ENCODE results near the gene INSL3. TPM values are rescaled to one million over a fixed set of nuclear protein-coding genes. Genes with fewer than 3 reads are reported as not detected.
A peak's percentile ranks its signal among the peaks of the same experiment; 100 is the strongest.

INSL3 gene
- total and polyA plus RNA-seq, 2 donors (not counting 1 experiment from before 2014, with no cell fraction given), result 3.4 to 3.6 TPM

- Histone ChIP-seq H3K9me3 (ENCODE audit: control extremely low read depth in 1 of 3, control insufficient read depth in 2 of 3, insufficient read depth in 1 of 3, low read length in 2 of 3) (no peaks in the 10 kb centered on the region), H3K27me3 (replicated peaks in 1 of 4; ENCODE audit: control extremely low read depth in 1 of 4, control insufficient read depth in 3 of 4, insufficient read depth in 4 of 4, low read length in 3 of 4) (no peaks in the 10 kb centered on the region), H2AFZ (ENCODE audit: insufficient read depth, low read depth, low read length, poor library complexity, severe bottlenecking) (no peak overlapping the region), H3K4me1 (ENCODE audit: control insufficient read depth in 2 of 2, insufficient read depth in 2 of 2, low read length in 2 of 2) (peaks cover 42 to 49% of the 10 kb centered on the region in 2 donors), H3K4me3 (ENCODE audit: control extremely low read depth in 1 of 5, extremely low read depth in 1 of 5, insufficient read depth in 1 of 5, low read depth in 2 of 5, low read length in 4 of 5) (peak overlapping the region in 1 of 5 experiments; percentile 22), H3K36me3 (replicated peaks in 1 of 2; ENCODE audit: control extremely low read depth in 1 of 2, control insufficient read depth in 1 of 2, extremely low read depth in 1 of 2, insufficient read depth in 2 of 2, low read length in 1 of 2) (peaks cover 3 to 56% of the 10 kb centered on the region in 2 experiments), H3K4me2 (replicated peaks; ENCODE audit: low read depth, low read length, poor library complexity, severe bottlenecking) (peak overlapping the region; percentile 78), H3K79me2 (ENCODE audit: control insufficient read depth, insufficient read depth, low read length) (peaks cover 37% of the 10 kb centered on the region), H3K9ac (ENCODE audit: low read length) (no peak overlapping the region), H3K27ac (ENCODE audit: low read length in 2 of 2) (peak overlapping the region; percentile 90), H4K20me1 (ENCODE audit: control insufficient read depth, insufficient read depth, low read length, poor library complexity, severe bottlenecking) (peaks cover 23% of the 10 kb centered on the region)
- TF ChIP-seq EZH2 (IDR thresholded peaks at IDR 0.05; ENCODE audit: borderline replicate concordance, insufficient read depth, low read depth, low read length, poor library complexity, severe bottlenecking) (no peak), CTCF (IDR thresholded peaks at IDR 0.05) (peak; percentile 43)
- DNase-seq, result peak; percentile 57
- no peaks in the 10 kb centered on the region for H3K27me3 Mint-ChIP-seq
- H3K27ac Mint-ChIP-seq, result peak overlapping the region; percentile 100
- peak overlapping the region; percentile 88 for H3K4me3 Mint-ChIP-seq
- WGBS (ENCODE audit: insufficient coverage), result 96% methylated on average over 10 of the region's 16 CpGs
- ChIA-PET CTCF (interaction anchor here (0.9 to 5.3 kb wide), 20 partner anchors 9 to 221 kb away, joined by 3 to 51 read pairs (median 6); partner anchors contain the start of genes B3GNT3, CCDC124, FCHO1 and MAP1S), POLR2A (interaction anchor here (0.6 to 3.3 kb wide), 11 partner anchors 9 to 157 kb away, joined by 3 to 18 read pairs (median 5); partner anchors contain the start of genes FCHO1, JAK3 and RPL18A)
- no peak for ATAC-seq (ENCODE audit: low read depth)
- no peaks in the 10 kb centered on the region for H3K9me3 Mint-ChIP-seq (ENCODE audit: insufficient read depth)
- H3K4me1 Mint-ChIP-seq, result peaks cover 41% of the 10 kb centered on the region
- intact Hi-C loops (cut with micrococcal nuclease), result no loop called here
These were observed 45.9 kb downstream of the INSL3 start for GRCh38 chr19:17775245-17775927.

GRCh38 chr19:17772172-17772571 lies 49.1 kb downstream of the INSL3 start:
- H3K79me2 ChIP-seq (ENCODE audit: control insufficient read depth, insufficient read depth, low read length), result peaks cover 30% of the 10 kb centered on the region
- Mint-ChIP-seq H3K27ac (peak overlapping the region; percentile 84), H3K4me3 (no peak overlapping the region), H3K4me1 (peaks cover 25% of the 10 kb centered on the region), H3K9me3 (ENCODE audit: insufficient read depth) (no peaks in the 10 kb centered on the region), H3K27me3 (no peaks in the 10 kb centered on the region)
- no peaks in the 10 kb centered on the region for H3K9me3 ChIP-seq (ENCODE audit: control extremely low read depth in 1 of 3, control insufficient read depth in 2 of 3, insufficient read depth in 1 of 3, low read length in 2 of 3)
- no peak overlapping the region for H2AFZ ChIP-seq (ENCODE audit: insufficient read depth, low read depth, low read length, poor library complexity, severe bottlenecking)
- POLR2A ChIA-PET, result no interaction called here
- H3K4me3 ChIP-seq (ENCODE audit: control extremely low read depth in 1 of 5, extremely low read depth in 1 of 5, insufficient read depth in 1 of 5, low read depth in 2 of 5, low read length in 4 of 5), result no peak overlapping the region
- H3K4me2 ChIP-seq (replicated peaks; ENCODE audit: low read depth, low read length, poor library complexity, severe bottlenecking), result no peak overlapping the region
- H3K36me3 ChIP-seq (replicated peaks in 1 of 2; ENCODE audit: control extremely low read depth in 1 of 2, control insufficient read depth in 1 of 2, extremely low read depth in 1 of 2, insufficient read depth in 2 of 2, low read length in 1 of 2), result peaks cover 3 to 75% of the 10 kb centered on the region in 2 experiments
- H3K27ac ChIP-seq (ENCODE audit: low read length in 2 of 2), result no peak overlapping the region
- ATAC-seq (ENCODE audit: low read depth) (no peak), DNase-seq (no peak)
- CTCF ChIA-PET, result interaction anchor here (1.3 kb wide), 1 partner anchor 18 kb away, joined by 7 read pairs; no protein-coding TSS in a partner anchor
- H4K20me1 ChIP-seq (ENCODE audit: control insufficient read depth, insufficient read depth, low read length, poor library complexity, severe bottlenecking), result peaks cover 23% of the 10 kb centered on the region
- no peak for TF ChIP-seq CTCF (IDR thresholded peaks at IDR 0.05)
- TF ChIP-seq EZH2 (IDR thresholded peaks at IDR 0.05; ENCODE audit: borderline replicate concordance, insufficient read depth, low read depth, low read length, poor library complexity, severe bottlenecking), result no peak
- H3K4me1 ChIP-seq (ENCODE audit: control insufficient read depth in 2 of 2, insufficient read depth in 2 of 2, low read length in 2 of 2), result peaks cover 23 to 26% of the 10 kb centered on the region in 2 donors
- 96% methylated on average over 3 of the region's 4 CpGs for WGBS (ENCODE audit: insufficient coverage)
- no peaks in the 10 kb centered on the region for H3K27me3 ChIP-seq (replicated peaks in 1 of 4; ENCODE audit: control extremely low read depth in 1 of 4, control insufficient read depth in 3 of 4, insufficient read depth in 4 of 4, low read length in 3 of 4)
- intact Hi-C loops (cut with micrococcal nuclease), result no loop called here
- H3K9ac ChIP-seq (ENCODE audit: low read length), result no peak overlapping the region
